GM23338 (cell line): ENCODE results near the gene RELN. TPM values are rescaled to one million over a fixed set of nuclear protein-coding genes. Genes with fewer than 3 reads are reported as not detected.
A peak's percentile ranks its signal among the peaks of the same experiment; 100 is the strongest.

Source experiments
- ATAC-seq: fragments of 200-7000 bp; cut with Tn5 transposase; 3 replicates; pipeline ENCODE4 v1.9.1; 2020
- DNase-seq: peaks from one replicate; pipeline ENCODE4 v3.0.0-alpha.2; 2015; ENCODE audit warnings: low spot score
- H2AFZ ChIP-seq: fragments of 200-600 bp; sonication (generic); 2 replicates; pipeline ENCODE4 v1.8.0; 2016; ENCODE audit warnings: antibody characterized with exemption, mild to moderate bottlenecking, moderate library complexity
- H3F3A ChIP-seq: fragments of 200-600 bp; sonication (generic); replicated peaks from 2 replicates; pipeline ENCODE4 v1.8.0; 2017; ENCODE audit warnings: antibody characterized with exemption, mixed run types, low read depth
- H3K27ac ChIP-seq: fragments of 200-600 bp; sonication (generic); 2 replicates; pipeline ENCODE4 v1.6.1; 2016; ENCODE audit warnings: low read depth
- H3K27me3 ChIP-seq: fragments of 200-600 bp; sonication (generic); 2 replicates; pipeline ENCODE4 v1.8.0; 2016; ENCODE audit warnings: mild to moderate bottlenecking, mixed run types, moderate library complexity; ENCODE audit not compliant: insufficient read depth
- H3K36me3 ChIP-seq: fragments of 200-600 bp; sonication (generic); 2 replicates; pipeline ENCODE4 v1.8.0; 2016; ENCODE audit warnings: mild to moderate bottlenecking; ENCODE audit not compliant: insufficient read depth
- H3K4me1 ChIP-seq: fragments of 200-600 bp; sonication (generic); 2 replicates; pipeline ENCODE4 v1.8.0; 2016; ENCODE audit warnings: mild to moderate bottlenecking, moderate library complexity; ENCODE audit not compliant: insufficient read depth
- H3K4me2 ChIP-seq: fragments of 200-600 bp; sonication (generic); 2 replicates; pipeline ENCODE4 v1.7.1; 2017; ENCODE audit warnings: mixed run types
- H3K4me3 ChIP-seq: fragments of 200-600 bp; sonication (generic); 2 replicates; pipeline ENCODE4 v1.6.1; 2016; ENCODE audit warnings: mixed run types
- H3K79me2 ChIP-seq: fragments of 200-600 bp; sonication (generic); replicated peaks from 2 replicates; pipeline ENCODE4 v1.8.0; 2017; ENCODE audit warnings: mild to moderate bottlenecking; ENCODE audit not compliant: insufficient read depth
- H3K9me2 ChIP-seq: fragments of 200-600 bp; sonication (generic); 2 replicates; pipeline ENCODE4 v1.8.0; 2017; ENCODE audit not compliant: insufficient read depth
- H4K20me1 ChIP-seq: fragments of 200-600 bp; sonication (generic); replicated peaks from 2 replicates; pipeline ENCODE4 v1.8.0; 2017; ENCODE audit warnings: mild to moderate bottlenecking; ENCODE audit not compliant: insufficient read depth
- H3K27ac Mint-ChIP-seq: 2 replicates; pipeline ENCODE4 v1.8.0; 2020; ENCODE audit warnings: inconsistent platforms, mild to moderate bottlenecking, moderate library complexity, mixed read lengths
- H3K27me3 Mint-ChIP-seq: 3 replicates; pipeline ENCODE4 v1.8.0; 2022; ENCODE audit warnings: low read depth, mild to moderate bottlenecking, moderate library complexity, mixed read lengths, inconsistent platforms; ENCODE audit not compliant: insufficient read depth, poor library complexity
- H3K36me3 Mint-ChIP-seq: 3 replicates; pipeline ENCODE4 v1.8.0; 2021; ENCODE audit warnings: low read depth, mild to moderate bottlenecking, inconsistent platforms, moderate library complexity, mixed read lengths
- H3K4me1 Mint-ChIP-seq: 3 replicates; pipeline ENCODE4 v1.8.0; 2020; ENCODE audit warnings: mild to moderate bottlenecking, inconsistent platforms, mixed read lengths
- H3K4me3 Mint-ChIP-seq: 3 replicates; pipeline ENCODE4 v1.8.0; 2021; ENCODE audit warnings: moderate library complexity, mild to moderate bottlenecking, inconsistent platforms, mixed read lengths
- H3K9me3 Mint-ChIP-seq: 3 replicates; pipeline ENCODE4 v1.8.0; 2020; ENCODE audit warnings: moderate library complexity, mild to moderate bottlenecking, inconsistent platforms, mixed read lengths
- EZH2phosphoT487 ChIP-seq: fragments of 200-600 bp; sonication (generic); IDR thresholded peaks from one replicate; pipeline ENCODE4 v1.8.1; 2018; ENCODE audit warnings: antibody characterized with exemption; ENCODE audit not compliant: unreplicated experiment
- JUNB ChIP-seq: IDR thresholded peaks from one replicate; pipeline ENCODE4 v1.6.1; 2016; ENCODE audit warnings: antibody characterized with exemption; ENCODE audit not compliant: unreplicated experiment
- NANOG ChIP-seq: IDR thresholded peaks from 2 replicates; pipeline ENCODE4 v1.6.1; 2016; ENCODE audit warnings: antibody characterized with exemption, borderline replicate concordance
- REST ChIP-seq: IDR thresholded peaks from one replicate; pipeline ENCODE4 v1.6.1; 2018; ENCODE audit warnings: antibody characterized with exemption; ENCODE audit not compliant: unreplicated experiment
- STAT1 ChIP-seq: IDR thresholded peaks from one replicate; pipeline ENCODE4 v1.6.1; 2016; ENCODE audit warnings: antibody characterized with exemption; ENCODE audit not compliant: unreplicated experiment
- ZNF114 ChIP-seq: fragments of 250-450 bp; sonication (Bioruptor Pico); IDR thresholded peaks from 2 replicates; pipeline ENCODE4 v1.5.0; 2020; ENCODE audit warnings: mild to moderate bottlenecking, moderate library complexity
- ZNF331 ChIP-seq: fragments of 250-450 bp; sonication (Bioruptor Pico); IDR thresholded peaks from 2 replicates; pipeline ENCODE4 v1.5.0; 2020; ENCODE audit warnings: low read depth, mild to moderate bottlenecking, moderate library complexity
- polyA plus RNA-seq: library from polyadenylated mRNA; unstranded; fragments of >200 nt; fragmentation: Nextera tagmentation; extraction: Ambion mirVana; gene quantifications from 2 replicates; pipeline ENCODE4 v1.2.1, GENCODE V29; 2016
- total RNA-seq: library from RNA; depleted of rRNA; stranded (reverse); fragments of >200 nt; shearing (Covaris generic); gene quantifications from 2 replicates; pipeline ENCODE4 v1.2.3, GENCODE V29; 2014
- TF ChIP-seq, protein P1 (sequence below), 2 experiments: fragments of 200-600 bp in 1 of 2; sonication (generic) in 1 of 2; conservative IDR thresholded peaks; 2 replicates each; pipeline versions ENCODE4 v1.5.1 to v1.6.1; 2016 to 2017; ENCODE audit warnings: antibody characterized with exemption in 2 of 2, low read depth in 2 of 2, mild to moderate bottlenecking in 2 of 2, moderate library complexity in 1 of 2
- TF ChIP-seq, protein P2 (sequence below): IDR thresholded peaks from 2 replicates; pipeline ENCODE4 v1.6.1; 2016; ENCODE audit warnings: antibody characterized with exemption

The RELN gene
- total and polyA plus RNA-seq, 2 experiments from 2014 or later = 0.10 to 0.76 TPM

- Histone ChIP-seq H3K27ac (no peak overlapping the region), H3K36me3 (no peaks in the 10 kb centered on the region), H3K79me2 (no peaks in the 10 kb centered on the region), H4K20me1 (no peaks in the 10 kb centered on the region), H3K9me2 (no peaks in the 10 kb centered on the region), H3K27me3 (no peaks in the 10 kb centered on the region), H3K4me3 (no peak overlapping the region), H3K4me2 (no peak overlapping the region), H3K4me1 (peaks cover 13% of the 10 kb centered on the region), H3F3A (no peaks in the 10 kb centered on the region), H2AFZ (no peak overlapping the region)
- TF ChIP-seq STAT1 (no peak), ZNF114 (no peak), NANOG (no peak), JUNB (no peak), ZNF331 (CRISPR knock-in tag) (no peak)
- TF ChIP-seq, protein P1, sequence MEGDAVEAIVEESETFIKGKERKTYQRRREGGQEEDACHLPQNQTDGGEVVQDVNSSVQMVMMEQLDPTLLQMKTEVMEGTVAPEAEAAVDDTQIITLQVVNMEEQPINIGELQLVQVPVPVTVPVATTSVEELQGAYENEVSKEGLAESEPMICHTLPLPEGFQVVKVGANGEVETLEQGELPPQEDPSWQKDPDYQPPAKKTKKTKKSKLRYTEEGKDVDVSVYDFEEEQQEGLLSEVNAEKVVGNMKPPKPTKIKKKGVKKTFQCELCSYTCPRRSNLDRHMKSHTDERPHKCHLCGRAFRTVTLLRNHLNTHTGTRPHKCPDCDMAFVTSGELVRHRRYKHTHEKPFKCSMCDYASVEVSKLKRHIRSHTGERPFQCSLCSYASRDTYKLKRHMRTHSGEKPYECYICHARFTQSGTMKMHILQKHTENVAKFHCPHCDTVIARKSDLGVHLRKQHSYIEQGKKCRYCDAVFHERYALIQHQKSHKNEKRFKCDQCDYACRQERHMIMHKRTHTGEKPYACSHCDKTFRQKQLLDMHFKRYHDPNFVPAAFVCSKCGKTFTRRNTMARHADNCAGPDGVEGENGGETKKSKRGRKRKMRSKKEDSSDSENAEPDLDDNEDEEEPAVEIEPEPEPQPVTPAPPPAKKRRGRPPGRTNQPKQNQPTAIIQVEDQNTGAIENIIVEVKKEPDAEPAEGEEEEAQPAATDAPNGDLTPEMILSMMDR (conservative IDR thresholded peaks at IDR 0.05; ENCODE audit: low read depth in 2 of 2) = no peak
- Mint-ChIP-seq H3K4me1 (peaks cover 41% of the 10 kb centered on the region), H3K4me3 (no peak overlapping the region), H3K27me3 (no peaks in the 10 kb centered on the region), H3K27ac (no peak overlapping the region; the same call in 1 of the 2 replicates), H3K9me3 (0 out of 3 replicates have a peak, but pooled peaks cover 2% of the 10 kb centered on the region), H3K36me3 (no peaks in the 10 kb centered on the region)
- DNase-seq = peak; percentile 49
- peak; percentile 67 for ATAC-seq
Observed at GRCh38 chr7:103811997-103812396, 177.5 kb downstream of the RELN start.

DNA sequence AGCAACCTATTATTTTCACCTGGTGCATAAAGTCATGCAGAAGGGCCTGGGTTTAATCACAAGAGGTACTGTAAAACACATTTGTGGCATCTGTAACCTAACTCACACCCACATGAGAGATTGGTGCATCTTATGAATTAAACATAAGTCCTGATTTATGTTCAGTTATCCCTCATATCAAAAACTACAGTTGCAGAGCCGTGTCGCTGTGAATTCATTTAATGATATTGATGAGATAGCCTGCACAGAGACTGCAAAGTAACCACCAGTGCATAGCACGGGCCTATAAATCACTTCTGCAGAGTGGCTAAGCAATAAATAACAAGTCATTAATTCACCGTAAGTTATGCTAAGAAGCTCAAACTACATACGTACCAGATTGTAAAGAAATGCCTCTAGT is 178.2 kb downstream of the RELN start:
- H3K27ac ChIP-seq = no peak overlapping the region
- 0 out of 3 replicates have a peak, but pooled peaks cover 2% of the 10 kb centered on the region for H3K9me3 Mint-ChIP-seq
- H3K36me3 ChIP-seq = no peaks in the 10 kb centered on the region
- H3K4me2 ChIP-seq = no peak overlapping the region
- no peaks in the 10 kb centered on the region for H3K27me3 ChIP-seq
- no peaks in the 10 kb centered on the region for H3K9me2 ChIP-seq
- ATAC-seq (no peak), DNase-seq (no peak)
- peaks cover 44% of the 10 kb centered on the region for H3K4me1 Mint-ChIP-seq
- no peak overlapping the region for H3K4me3 Mint-ChIP-seq
- no peak overlapping the region for H2AFZ ChIP-seq
- no peaks in the 10 kb centered on the region for H4K20me1 ChIP-seq
- no peaks in the 10 kb centered on the region for H3K36me3 Mint-ChIP-seq
- no peak overlapping the region for H3K27ac Mint-ChIP-seq
- H3K27me3 Mint-ChIP-seq = no peaks in the 10 kb centered on the region
- H3K4me1 ChIP-seq = peaks cover 13% of the 10 kb centered on the region
- no peaks in the 10 kb centered on the region for H3K79me2 ChIP-seq
- H3F3A ChIP-seq = no peaks in the 10 kb centered on the region
- no peak overlapping the region for H3K4me3 ChIP-seq
- TF ChIP-seq NANOG (no peak), ZNF331 (CRISPR knock-in tag) (no peak), JUNB (no peak), REST (no peak), EZH2phosphoT487 (no peak)
- TF ChIP-seq, protein P2, sequence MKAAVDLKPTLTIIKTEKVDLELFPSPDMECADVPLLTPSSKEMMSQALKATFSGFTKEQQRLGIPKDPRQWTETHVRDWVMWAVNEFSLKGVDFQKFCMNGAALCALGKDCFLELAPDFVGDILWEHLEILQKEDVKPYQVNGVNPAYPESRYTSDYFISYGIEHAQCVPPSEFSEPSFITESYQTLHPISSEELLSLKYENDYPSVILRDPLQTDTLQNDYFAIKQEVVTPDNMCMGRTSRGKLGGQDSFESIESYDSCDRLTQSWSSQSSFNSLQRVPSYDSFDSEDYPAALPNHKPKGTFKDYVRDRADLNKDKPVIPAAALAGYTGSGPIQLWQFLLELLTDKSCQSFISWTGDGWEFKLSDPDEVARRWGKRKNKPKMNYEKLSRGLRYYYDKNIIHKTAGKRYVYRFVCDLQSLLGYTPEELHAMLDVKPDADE = no peak
